OCI-LY7 (cell line): ENCODE measurements around the gene DCUN1D5.

ENCODE experiments used
- EZH2phosphoT487 ChIP-seq: fragments of 200-600 bp; sonication (generic); IDR thresholded peaks from 2 replicates; pipeline ENCODE4 v1.6.1; 2018; ENCODE audit warnings: low read depth, borderline replicate concordance, mild to moderate bottlenecking, mixed run types, antibody characterized with exemption, low read length, moderate library complexity, mixed read lengths
- TF ChIP-seq, protein P1 (sequence below): fragments of 200-600 bp; sonication (generic); conservative IDR thresholded peaks from 2 replicates; pipeline ENCODE4 v1.5.1; 2014; ENCODE audit warnings: mild to moderate bottlenecking, antibody characterized with exemption, low read length, moderate library complexity, mixed read lengths

DNA sequence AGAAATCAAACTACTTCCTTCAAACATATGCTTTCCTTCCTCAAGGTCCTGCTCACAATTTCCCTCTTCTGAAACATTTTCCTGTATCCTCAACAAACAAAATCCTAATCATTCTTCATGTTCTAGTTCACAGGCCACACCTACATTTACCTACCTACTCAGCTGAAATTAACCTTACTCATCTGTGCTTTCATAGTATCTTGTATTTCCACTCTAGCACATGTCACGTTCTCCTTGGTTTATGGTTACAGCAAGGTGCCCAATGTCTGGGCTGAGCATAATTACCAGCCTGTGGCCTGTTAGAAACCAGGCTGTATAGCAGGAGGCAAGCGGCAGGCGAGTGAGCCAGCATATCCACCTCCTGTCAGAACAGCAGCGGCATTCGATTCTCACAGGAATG is 13.2 kb downstream of the DCUN1D5 start:
- TF ChIP-seq, protein P1, sequence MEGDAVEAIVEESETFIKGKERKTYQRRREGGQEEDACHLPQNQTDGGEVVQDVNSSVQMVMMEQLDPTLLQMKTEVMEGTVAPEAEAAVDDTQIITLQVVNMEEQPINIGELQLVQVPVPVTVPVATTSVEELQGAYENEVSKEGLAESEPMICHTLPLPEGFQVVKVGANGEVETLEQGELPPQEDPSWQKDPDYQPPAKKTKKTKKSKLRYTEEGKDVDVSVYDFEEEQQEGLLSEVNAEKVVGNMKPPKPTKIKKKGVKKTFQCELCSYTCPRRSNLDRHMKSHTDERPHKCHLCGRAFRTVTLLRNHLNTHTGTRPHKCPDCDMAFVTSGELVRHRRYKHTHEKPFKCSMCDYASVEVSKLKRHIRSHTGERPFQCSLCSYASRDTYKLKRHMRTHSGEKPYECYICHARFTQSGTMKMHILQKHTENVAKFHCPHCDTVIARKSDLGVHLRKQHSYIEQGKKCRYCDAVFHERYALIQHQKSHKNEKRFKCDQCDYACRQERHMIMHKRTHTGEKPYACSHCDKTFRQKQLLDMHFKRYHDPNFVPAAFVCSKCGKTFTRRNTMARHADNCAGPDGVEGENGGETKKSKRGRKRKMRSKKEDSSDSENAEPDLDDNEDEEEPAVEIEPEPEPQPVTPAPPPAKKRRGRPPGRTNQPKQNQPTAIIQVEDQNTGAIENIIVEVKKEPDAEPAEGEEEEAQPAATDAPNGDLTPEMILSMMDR = no peak
- no peak for TF ChIP-seq EZH2phosphoT487
